DOHH2 (cell line): ENCODE results near the gene RPRML.

ENCODE experiments used
- CTCF ChIP-seq: fragments of 200-600 bp; sonication (generic); IDR thresholded peaks from one replicate; pipeline ENCODE4 v1.5.1; 2014; ENCODE audit warnings: antibody characterized with exemption, mild to moderate bottlenecking, low read depth, low read length; ENCODE audit not compliant: poor library complexity, severe bottlenecking
- EZH2phosphoT487 ChIP-seq: fragments of 200-600 bp; sonication (generic); IDR thresholded peaks from 2 replicates; pipeline ENCODE4 v1.6.1; 2017; ENCODE audit warnings: borderline replicate concordance, mild to moderate bottlenecking, antibody characterized with exemption, low read length, moderate library complexity, mixed read lengths

GRCh38 chr17:46971647-46972300 is 7.3 kb downstream of the RPRML start:
- TF ChIP-seq CTCF (no peak), EZH2phosphoT487 (no peak)
